PC-9 (cell line): ENCODE measurements around the gene IKZF2. TPM values are rescaled to one million over a fixed set of nuclear protein-coding genes. Genes with fewer than 3 reads are reported as not detected.
A peak's percentile ranks its signal among the peaks of the same experiment; 100 is the strongest.

ENCODE experiments used
- BruUV-seq: library from RNA; stranded (reverse); fragments of 400-500 nt; replicated peaks from 2 replicates; lab custom pipeline; 2021; lab: Mats Ljungman, UMichigan
- CTCF ChIA-PET: fragments of 300-600 bp; sonication (Branson Sonifier 250); formaldehyde crosslinking; loops from one replicate; lab custom pipeline; 2022; ENCODE audit warnings: antibody characterized with exemption; lab: Charles Lee
- POLR2A ChIA-PET: fragments of 300-600 bp; sonication (Branson Sonifier 250); formaldehyde crosslinking; loops from one replicate; lab custom pipeline; 2022; ENCODE audit warnings: antibody characterized with exemption; ENCODE audit not compliant: unreplicated experiment; lab: Charles Lee
- DNase-seq, 2 experiments: peaks; one replicate each; pipeline versions ENCODE4 v3.0.0 to v3.0.0-alpha.2; 2015 to 2022; ENCODE audit warnings: mixed read lengths in 1 of 2
- H2AFZ ChIP-seq: fragments of 200-600 bp; sonication (generic); 2 replicates; pipeline ENCODE4 v1.8.1; 2017; ENCODE audit warnings: antibody characterized with exemption
- H3F3A ChIP-seq: fragments of 200-600 bp; sonication (generic); 2 replicates; pipeline ENCODE4 v1.8.1; 2017; ENCODE audit warnings: antibody characterized with exemption, mild to moderate bottlenecking, low read depth; ENCODE audit not compliant: insufficient read depth
- H3K27ac ChIP-seq: fragments of 200-600 bp; sonication (generic); 2 replicates; pipeline ENCODE4 v1.6.1; 2016; ENCODE audit warnings: mixed run types
- H3K27me3 ChIP-seq: fragments of 200-600 bp; sonication (generic); 2 replicates; pipeline ENCODE4 v1.6.1; 2016; ENCODE audit warnings: low read depth, mixed run types; ENCODE audit not compliant: insufficient read depth
- H3K36me3 ChIP-seq: fragments of 200-600 bp; sonication (generic); 2 replicates; pipeline ENCODE4 v1.6.1; 2016; ENCODE audit warnings: low read depth, mixed run types
- H3K4me1 ChIP-seq: fragments of 200-600 bp; sonication (generic); replicated peaks from 2 replicates; pipeline ENCODE4 v1.6.1; 2016; ENCODE audit warnings: mixed run types; ENCODE audit not compliant: insufficient read depth
- H3K4me2 ChIP-seq: fragments of 200-600 bp; sonication (generic); 2 replicates; pipeline ENCODE4 v1.6.1; 2017; ENCODE audit warnings: mixed run types
- H3K4me3 ChIP-seq: fragments of 200-600 bp; sonication (generic); 2 replicates; pipeline ENCODE4 v1.6.1; 2016; ENCODE audit warnings: mixed run types
- H3K79me2 ChIP-seq: fragments of 200-600 bp; sonication (generic); 2 replicates; pipeline ENCODE4 v1.6.1; 2017; ENCODE audit warnings: low read depth, mixed run types
- H3K9me2 ChIP-seq: fragments of 200-600 bp; sonication (generic); 2 replicates; pipeline ENCODE4 v1.8.1; 2017; ENCODE audit warnings: mild to moderate bottlenecking; ENCODE audit not compliant: insufficient read depth
- H3K9me3 ChIP-seq: fragments of 200-600 bp; sonication (generic); 2 replicates; pipeline ENCODE4 v1.8.1; 2016; ENCODE audit warnings: low read depth; ENCODE audit not compliant: insufficient read depth
- H4K20me1 ChIP-seq: fragments of 200-600 bp; sonication (generic); 2 replicates; pipeline ENCODE4 v1.8.1; 2017; ENCODE audit not compliant: insufficient read depth
- EZH2 ChIP-seq: fragments of 200-600 bp; sonication (generic); IDR thresholded peaks from 2 replicates; pipeline ENCODE4 v1.8.0; 2017; ENCODE audit warnings: antibody characterized with exemption, low read depth
- intact Hi-C: fragments of 100-400 bp; cut with micrococcal nuclease; formaldehyde crosslinking; loops from one replicate; pipeline ENCODE4 v1.10.0; 2022; ENCODE audit not compliant: unreplicated experiment
- total RNA-seq: library from RNA; stranded (reverse); gene quantifications from 2 replicates; pipeline ENCODE4 v1.2.3, GENCODE V29; 2021
- TF ChIP-seq, protein P1 (sequence below): fragments of 200-600 bp; sonication (generic); conservative IDR thresholded peaks from 2 replicates; pipeline ENCODE4 v1.6.1; 2017; ENCODE audit warnings: mixed run types, antibody characterized with exemption, mild to moderate bottlenecking, moderate library complexity

Gene IKZF2
- total RNA-seq, 1 experiment from 2014 or later, result 28.3 TPM

DNA sequence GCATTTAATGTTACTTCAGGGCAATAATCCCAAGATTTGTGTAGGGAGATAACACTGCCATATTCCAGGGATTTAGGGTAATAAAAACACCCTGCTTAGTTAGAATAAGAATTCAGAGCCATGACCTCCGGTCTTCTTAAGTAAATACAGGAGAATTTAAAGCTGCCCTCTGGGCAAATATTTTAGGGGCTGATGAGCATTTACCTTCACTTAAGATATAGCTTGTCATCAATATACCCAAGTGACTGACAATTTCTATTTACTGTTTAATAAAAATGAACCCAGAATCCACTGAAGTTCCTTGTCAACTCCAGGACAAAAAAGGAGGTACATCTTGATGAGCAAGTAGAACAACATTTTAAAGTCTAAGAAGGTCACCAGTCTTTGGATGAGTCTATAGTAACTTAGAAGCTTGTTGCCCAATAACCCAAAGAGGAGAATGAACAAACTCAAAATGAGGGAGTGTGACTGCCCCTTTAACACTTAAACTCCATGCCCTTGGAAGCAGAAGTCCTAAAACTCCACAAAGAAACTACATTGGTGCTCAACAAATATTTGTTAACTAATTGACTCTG, 24.3 kb upstream of the IKZF2 start:
- H4K20me1 ChIP-seq, result no peaks in the 10 kb centered on the region
- no peaks in the 10 kb centered on the region for H3K9me2 ChIP-seq
- DNase-seq, result peak in 1 of 2 experiments; percentile 43
- intact Hi-C loops, result no loop called here
- no peak overlapping the region for H3K4me3 ChIP-seq
- H3K36me3 ChIP-seq, result no peaks in the 10 kb centered on the region
- H3K4me1 ChIP-seq, result 0 out of 2 replicates have a peak, but pooled peaks cover 15% of the 10 kb centered on the region
- no peaks in the 10 kb centered on the region for H3K79me2 ChIP-seq
- H2AFZ ChIP-seq, result no peak overlapping the region
- TF ChIP-seq EZH2, result no peak
- TF ChIP-seq, protein P1, sequence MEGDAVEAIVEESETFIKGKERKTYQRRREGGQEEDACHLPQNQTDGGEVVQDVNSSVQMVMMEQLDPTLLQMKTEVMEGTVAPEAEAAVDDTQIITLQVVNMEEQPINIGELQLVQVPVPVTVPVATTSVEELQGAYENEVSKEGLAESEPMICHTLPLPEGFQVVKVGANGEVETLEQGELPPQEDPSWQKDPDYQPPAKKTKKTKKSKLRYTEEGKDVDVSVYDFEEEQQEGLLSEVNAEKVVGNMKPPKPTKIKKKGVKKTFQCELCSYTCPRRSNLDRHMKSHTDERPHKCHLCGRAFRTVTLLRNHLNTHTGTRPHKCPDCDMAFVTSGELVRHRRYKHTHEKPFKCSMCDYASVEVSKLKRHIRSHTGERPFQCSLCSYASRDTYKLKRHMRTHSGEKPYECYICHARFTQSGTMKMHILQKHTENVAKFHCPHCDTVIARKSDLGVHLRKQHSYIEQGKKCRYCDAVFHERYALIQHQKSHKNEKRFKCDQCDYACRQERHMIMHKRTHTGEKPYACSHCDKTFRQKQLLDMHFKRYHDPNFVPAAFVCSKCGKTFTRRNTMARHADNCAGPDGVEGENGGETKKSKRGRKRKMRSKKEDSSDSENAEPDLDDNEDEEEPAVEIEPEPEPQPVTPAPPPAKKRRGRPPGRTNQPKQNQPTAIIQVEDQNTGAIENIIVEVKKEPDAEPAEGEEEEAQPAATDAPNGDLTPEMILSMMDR, result no peak
- no peaks in the 10 kb centered on the region for H3K27me3 ChIP-seq
- no peak overlapping the region for H3K27ac ChIP-seq
- H3K9me3 ChIP-seq, result no peaks in the 10 kb centered on the region
- POLR2A ChIA-PET, result no interaction called here
- CTCF ChIA-PET, result interaction anchor here (0.6 kb wide), 1 partner anchor 23 kb away, joined by 3 read pairs; no protein-coding TSS in a partner anchor
- no peak overlapping the region for H3K4me2 ChIP-seq
- no peaks in the 10 kb centered on the region for H3F3A ChIP-seq
- BruUV-seq, result no TSS peak

DNA sequence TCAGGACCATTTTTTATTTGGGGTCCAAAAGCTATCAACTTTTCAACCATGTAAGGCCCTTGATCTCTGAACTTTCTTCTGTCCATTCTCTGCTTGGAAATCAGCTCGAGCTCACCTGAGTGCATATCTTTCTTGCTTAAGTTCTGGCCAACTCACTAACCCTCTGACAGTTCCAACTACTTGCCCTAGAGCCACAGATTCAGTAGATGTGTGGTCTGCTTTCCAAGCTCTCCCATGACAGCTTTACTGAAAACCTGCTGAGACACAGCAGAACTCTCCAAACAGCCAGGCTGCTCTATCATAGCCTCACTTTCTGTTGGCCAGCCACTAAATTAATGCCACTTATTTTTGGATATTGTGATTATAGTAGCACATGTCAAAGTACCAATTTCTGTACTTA, 21.2 kb upstream of the IKZF2 start:
- CTCF ChIA-PET, result no interaction called here
- H2AFZ ChIP-seq, result no peak overlapping the region
- intact Hi-C loops, result no loop called here

DNA sequence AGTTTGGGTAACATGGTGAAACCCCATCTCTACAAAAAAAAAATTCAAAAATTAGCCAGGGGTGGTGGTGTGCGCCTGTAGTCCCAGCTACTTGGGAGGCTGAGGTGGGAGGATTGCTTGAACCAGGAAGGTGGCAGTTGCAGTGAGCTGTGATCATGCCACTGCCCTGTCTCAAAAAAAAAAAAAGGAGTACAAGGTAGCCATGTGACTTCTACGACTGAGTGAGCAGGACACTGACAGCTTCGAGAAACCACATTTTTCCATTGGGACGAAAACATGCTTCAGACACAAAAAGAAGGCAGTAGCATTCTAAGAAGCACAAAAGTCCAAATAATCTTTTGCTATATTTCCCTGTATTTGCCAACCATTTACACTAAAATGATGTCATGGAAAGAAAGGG, 19.7 kb upstream of the IKZF2 start:
- ChIA-PET POLR2A (no interaction called here), CTCF (no interaction called here)
- Histone ChIP-seq H3K79me2 (no peaks in the 10 kb centered on the region), H3K27me3 (no peaks in the 10 kb centered on the region), H3K27ac (no peak overlapping the region), H3K4me2 (no peak overlapping the region), H3K36me3 (no peaks in the 10 kb centered on the region), H3F3A (no peaks in the 10 kb centered on the region), H3K9me2 (no peaks in the 10 kb centered on the region), H2AFZ (no peak overlapping the region), H3K4me3 (no peak overlapping the region), H4K20me1 (no peaks in the 10 kb centered on the region), H3K4me1 (0 out of 2 replicates have a peak, but pooled peaks cover 13% of the 10 kb centered on the region), H3K9me3 (no peaks in the 10 kb centered on the region)
- no peak for DNase-seq
- TF ChIP-seq EZH2, result no peak
- TF ChIP-seq, protein P1, result no peak
- no TSS peak for BruUV-seq
- intact Hi-C loops, result no loop called here

More for the DNA sequence above, 21.2 kb upstream of the IKZF2 start:
- TF ChIP-seq EZH2, result no peak
- TF ChIP-seq, protein P1, result no peak
- Histone ChIP-seq H3K9me2 (no peaks in the 10 kb centered on the region), H3K4me1 (0 out of 2 replicates have a peak, but pooled peaks cover 15% of the 10 kb centered on the region), H3K27ac (no peak overlapping the region), H3K4me2 (no peak overlapping the region), H3K4me3 (no peak overlapping the region), H3F3A (no peaks in the 10 kb centered on the region), H3K36me3 (no peaks in the 10 kb centered on the region), H3K27me3 (no peaks in the 10 kb centered on the region), H3K79me2 (no peaks in the 10 kb centered on the region), H3K9me3 (no peaks in the 10 kb centered on the region), H4K20me1 (no peaks in the 10 kb centered on the region)
- no TSS peak for BruUV-seq
- no peak for DNase-seq
- POLR2A ChIA-PET, result no interaction called here
